Esophagus muscularis mucosa (tissue), 4 donors: Measurements from ENCODE around the gene CSN1S1. TPM values are rescaled to one million over a fixed set of nuclear protein-coding genes. Genes with fewer than 3 reads are reported as not detected.

Source experiments
- DNase-seq: peaks from one replicate; pipeline ENCODE4 v3.0.0-alpha.2; 2017; ENCODE audit errors: extremely low spot score
- H3K27ac ChIP-seq, 4 donors: fragments of 200-600 bp; sonication (generic); replicated peaks in 1 of 4; 1 replicate in 3 of 4; 2 replicates in 1 of 4; pipeline ENCODE4 v1.5.1; 2016 to 2019; ENCODE audit warnings: mild to moderate bottlenecking in 1 of 4
- H3K27me3 ChIP-seq, 4 donors: fragments of 200-600 bp; sonication (generic); one replicate each; pipeline versions ENCODE4 v1.5.1 to v1.6.0; 2016 to 2019
- H3K36me3 ChIP-seq, 4 donors: fragments of 200-600 bp; sonication (generic); one replicate each; pipeline ENCODE4 v1.5.1; 2016 to 2019
- H3K4me1 ChIP-seq, 4 donors: fragments of 200-600 bp; sonication (generic); one replicate each; pipeline ENCODE4 v1.5.1; 2016 to 2019
- H3K4me3 ChIP-seq, 4 donors: fragments of 200-600 bp; sonication (generic); 1 replicate in 2 of 4; 2 replicates in 2 of 4; pipeline ENCODE4 v1.5.1; 2016 to 2019; ENCODE audit warnings: mild to moderate bottlenecking in 4 of 4, moderate library complexity in 1 of 4
- H3K9me3 ChIP-seq, 4 donors: fragments of 200-600 bp; sonication (generic); 1 replicate in 3 of 4; 2 replicates in 1 of 4; pipeline ENCODE4 v1.5.1; 2016 to 2019
- EP300 ChIP-seq: sonication (generic); formaldehyde crosslinking; IDR thresholded peaks from one replicate; pipeline ENCODE4 v1.6.1; 2017; ENCODE audit warnings: antibody characterized with exemption
- POLR2A ChIP-seq: fragments of 450-650 bp; IDR thresholded peaks from one replicate; pipeline ENCODE4 v1.6.1; 2017; ENCODE audit warnings: antibody characterized with exemption, moderate library complexity, mild to moderate bottlenecking, low read depth
- POLR2AphosphoS5 ChIP-seq, 2 donors: sonication (generic); formaldehyde crosslinking; IDR thresholded peaks; one replicate each; pipeline ENCODE4 v1.6.1; 2017; ENCODE audit warnings: antibody characterized with exemption in 2 of 2
- WGBS: methylation state at CpG from one replicate; pipeline ENCODE4 v1.1.5; 2018; 5-methylcytosine and 5-hydroxymethylcytosine counted together
- intact Hi-C: fragments of 100-400 bp; cut with DNase I; formaldehyde crosslinking; loops from one replicate; pipeline ENCODE4 v1.15.1; 2023
- total RNA-seq, 4 donors: library from RNA; depleted of rRNA; stranded (reverse); fragments of >200 nt; gene quantifications; one replicate each; pipeline versions ENCODE4 v1.1.0 to v1.2.1, GENCODE V29; 2016
- TF ChIP-seq, protein P1 (sequence below), 3 experiments: fragments of 200-600 bp in 2 of 3; fragments of 450-650 bp in 1 of 3; sonication (generic) in 2 of 3; IDR thresholded peaks; one replicate each; pipeline ENCODE4 v1.5.1; 2017 to 2019; ENCODE audit warnings: antibody characterized with exemption in 3 of 3, mild to moderate bottlenecking in 2 of 3, moderate library complexity in 1 of 3

The CSN1S1 gene, protein sequence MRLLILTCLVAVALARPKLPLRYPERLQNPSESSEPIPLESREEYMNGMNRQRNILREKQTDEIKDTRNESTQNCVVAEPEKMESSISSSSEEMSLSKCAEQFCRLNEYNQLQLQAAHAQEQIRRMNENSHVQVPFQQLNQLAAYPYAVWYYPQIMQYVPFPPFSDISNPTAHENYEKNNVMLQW
- total RNA-seq, result not detected

DNA sequence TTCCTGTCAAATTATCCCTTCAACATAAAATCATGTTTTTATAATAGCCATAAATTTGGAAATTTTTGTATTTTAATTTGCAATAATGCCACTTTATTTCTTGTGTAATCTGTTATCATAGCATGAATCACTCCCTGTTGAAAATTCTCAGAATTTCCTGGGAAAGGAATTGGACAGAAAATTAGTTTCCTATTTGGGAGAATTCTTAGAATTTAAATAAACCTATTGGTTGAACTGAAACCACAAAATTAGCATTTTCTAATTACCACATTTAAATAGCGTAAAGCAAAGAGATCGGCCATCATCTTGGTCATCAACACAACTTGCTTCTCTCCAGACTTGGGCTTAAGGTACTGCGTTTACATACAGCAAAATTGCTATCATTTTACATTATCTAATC, at the start of gene CSN1S1:
Gene CSN1S1, plus strand, starts transcription at position 301 of the 400 bp plus-strand sequence. CDS start 1,488 bp downstream, outside the sequence.
- TF ChIP-seq EP300 (no peak), POLR2A (no peak), POLR2AphosphoS5 (IDR thresholded peaks at IDR 0.05) (no peak)
- TF ChIP-seq, protein P1, sequence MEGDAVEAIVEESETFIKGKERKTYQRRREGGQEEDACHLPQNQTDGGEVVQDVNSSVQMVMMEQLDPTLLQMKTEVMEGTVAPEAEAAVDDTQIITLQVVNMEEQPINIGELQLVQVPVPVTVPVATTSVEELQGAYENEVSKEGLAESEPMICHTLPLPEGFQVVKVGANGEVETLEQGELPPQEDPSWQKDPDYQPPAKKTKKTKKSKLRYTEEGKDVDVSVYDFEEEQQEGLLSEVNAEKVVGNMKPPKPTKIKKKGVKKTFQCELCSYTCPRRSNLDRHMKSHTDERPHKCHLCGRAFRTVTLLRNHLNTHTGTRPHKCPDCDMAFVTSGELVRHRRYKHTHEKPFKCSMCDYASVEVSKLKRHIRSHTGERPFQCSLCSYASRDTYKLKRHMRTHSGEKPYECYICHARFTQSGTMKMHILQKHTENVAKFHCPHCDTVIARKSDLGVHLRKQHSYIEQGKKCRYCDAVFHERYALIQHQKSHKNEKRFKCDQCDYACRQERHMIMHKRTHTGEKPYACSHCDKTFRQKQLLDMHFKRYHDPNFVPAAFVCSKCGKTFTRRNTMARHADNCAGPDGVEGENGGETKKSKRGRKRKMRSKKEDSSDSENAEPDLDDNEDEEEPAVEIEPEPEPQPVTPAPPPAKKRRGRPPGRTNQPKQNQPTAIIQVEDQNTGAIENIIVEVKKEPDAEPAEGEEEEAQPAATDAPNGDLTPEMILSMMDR (IDR thresholded peaks at IDR 0.05), result no peak
- Histone ChIP-seq H3K9me3 (no peaks in the 10 kb centered on the region), H3K4me1 (no peaks in the 10 kb centered on the region), H3K36me3 (no peaks in the 10 kb centered on the region), H3K27ac (no peak within 1 kb of the TSS), H3K4me3 (no peak within 1 kb of the TSS), H3K27me3 (no peaks in the 10 kb centered on the region)
- intact Hi-C loops, result no loop called here
- DNase-seq, result no peak
- 96% methylated on average over 3 of the region's 3 CpGs for WGBS

DNA sequence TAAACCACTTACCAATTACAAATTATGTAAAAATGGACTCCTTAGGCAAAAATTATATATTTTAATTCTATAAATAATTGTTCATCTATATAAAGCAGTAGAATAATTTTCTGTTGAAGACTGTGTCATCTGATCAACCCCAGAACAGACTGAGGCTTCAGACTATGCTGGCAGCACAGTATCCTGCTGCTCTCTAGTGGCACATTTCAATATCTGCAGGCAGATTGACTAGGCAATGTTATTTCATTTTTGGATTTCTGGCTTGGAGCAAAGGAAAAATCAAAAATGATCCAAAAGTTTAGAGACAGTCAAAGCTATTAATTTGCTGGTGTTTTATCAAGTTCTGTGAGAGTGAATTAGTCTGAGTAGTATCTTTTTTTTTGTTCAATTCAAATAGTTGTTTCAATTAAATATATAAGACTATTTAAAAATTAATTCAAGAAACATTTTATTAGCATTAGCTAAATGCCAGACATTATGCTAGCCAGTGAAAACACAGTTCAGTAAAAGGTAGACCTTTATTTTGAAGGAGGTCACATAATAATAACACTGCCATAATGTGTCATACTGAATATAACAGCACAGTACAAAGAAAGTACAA, 49.6 kb upstream of the CSN1S1 start:
- DNase-seq, result no peak
- intact Hi-C loops, result loop anchor here (10.0 kb wide), 1 partner anchor 196 kb away; no protein-coding TSS in a partner anchor
- Histone ChIP-seq H3K27ac (no peak overlapping the region), H3K27me3 (no peaks in the 10 kb centered on the region), H3K36me3 (no peaks in the 10 kb centered on the region), H3K4me3 (no peak overlapping the region), H3K9me3 (no peaks in the 10 kb centered on the region), H3K4me1 (no peaks in the 10 kb centered on the region)
- TF ChIP-seq EP300 (no peak), POLR2AphosphoS5 (IDR thresholded peaks at IDR 0.05) (no peak), POLR2A (no peak)
- TF ChIP-seq, protein P1 (IDR thresholded peaks at IDR 0.05), result peak; percentile 43 to 55 (median 48)

DNA sequence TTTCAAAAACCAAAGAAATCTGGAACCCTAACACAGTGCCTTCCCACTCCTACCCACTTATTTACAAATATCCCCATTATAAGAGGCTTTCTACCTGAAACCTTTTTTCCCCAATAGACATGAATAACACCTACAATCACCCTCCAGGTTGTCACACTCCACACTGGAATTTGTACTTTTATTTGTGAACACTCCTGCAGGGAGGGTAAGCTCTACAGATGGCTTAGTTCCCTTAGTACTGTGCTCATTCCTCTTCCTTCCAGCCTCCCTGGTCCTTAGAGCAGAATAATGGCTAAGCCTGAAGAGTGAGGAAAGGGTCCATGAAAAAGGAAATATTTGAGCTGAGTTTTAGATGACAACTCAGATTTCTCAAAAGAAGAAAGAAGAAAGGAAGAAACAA, 48.7 kb upstream of the CSN1S1 start:
- Histone ChIP-seq H3K9me3 (no peaks in the 10 kb centered on the region), H3K36me3 (no peaks in the 10 kb centered on the region), H3K4me1 (no peaks in the 10 kb centered on the region), H3K4me3 (no peak overlapping the region), H3K27ac (no peak overlapping the region), H3K27me3 (no peaks in the 10 kb centered on the region)
- intact Hi-C loops, result loop anchor here (10.0 kb wide), 1 partner anchor 197 kb away; no protein-coding TSS in a partner anchor
- DNase-seq, result no peak
- no peak for TF ChIP-seq POLR2A
- TF ChIP-seq, protein P1 (IDR thresholded peaks at IDR 0.05), result no peak
- TF ChIP-seq POLR2AphosphoS5 (IDR thresholded peaks at IDR 0.05), result no peak
- TF ChIP-seq EP300, result no peak

DNA sequence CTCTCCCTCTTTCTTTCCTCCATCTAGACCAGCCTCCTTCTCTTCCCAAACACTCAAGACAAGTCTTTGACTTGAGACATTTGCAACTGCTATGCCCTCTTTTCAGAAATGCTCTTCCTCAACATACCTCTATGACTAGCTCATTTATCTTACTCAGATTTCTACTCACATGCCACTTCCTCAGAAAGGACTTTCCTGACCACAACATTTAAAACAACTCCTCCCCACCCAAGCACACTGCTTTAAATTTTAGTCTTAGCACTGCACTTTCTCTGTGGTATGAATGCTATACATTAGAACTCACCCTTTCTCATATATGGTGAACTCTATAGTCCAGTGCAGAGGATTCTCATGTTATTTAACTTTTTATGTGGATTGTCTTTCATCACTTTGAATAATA, 42.5 kb upstream of the CSN1S1 start:
- Histone ChIP-seq H3K27ac (no peak overlapping the region), H3K4me3 (no peak overlapping the region), H3K4me1 (no peaks in the 10 kb centered on the region), H3K36me3 (no peaks in the 10 kb centered on the region), H3K9me3 (no peaks in the 10 kb centered on the region), H3K27me3 (no peaks in the 10 kb centered on the region)
- no peak for TF ChIP-seq POLR2A
- TF ChIP-seq, protein P1 (IDR thresholded peaks at IDR 0.05), result no peak
- no peak for TF ChIP-seq EP300
- TF ChIP-seq POLR2AphosphoS5 (IDR thresholded peaks at IDR 0.05), result no peak
- DNase-seq, result no peak
- intact Hi-C loops, result loop anchor here (10.0 kb wide), 1 partner anchor 204 kb away; no protein-coding TSS in a partner anchor
